GM23338 (cell line): ENCODE results near the gene MERTK. TPM values are rescaled to one million over a fixed set of nuclear protein-coding genes. Genes with fewer than 3 reads are reported as not detected.

Source experiments
- ATAC-seq: fragments of 200-7000 bp; cut with Tn5 transposase; 3 replicates; pipeline ENCODE4 v1.9.1; 2020
- DNase-seq: peaks from one replicate; pipeline ENCODE4 v3.0.0-alpha.2; 2015; ENCODE audit warnings: low spot score
- H2AFZ ChIP-seq: fragments of 200-600 bp; sonication (generic); 2 replicates; pipeline ENCODE4 v1.8.0; 2016; ENCODE audit warnings: antibody characterized with exemption, mild to moderate bottlenecking, moderate library complexity
- H3F3A ChIP-seq: fragments of 200-600 bp; sonication (generic); replicated peaks from 2 replicates; pipeline ENCODE4 v1.8.0; 2017; ENCODE audit warnings: antibody characterized with exemption, mixed run types, low read depth
- H3K27ac ChIP-seq: fragments of 200-600 bp; sonication (generic); 2 replicates; pipeline ENCODE4 v1.6.1; 2016; ENCODE audit warnings: low read depth
- H3K27me3 ChIP-seq: fragments of 200-600 bp; sonication (generic); 2 replicates; pipeline ENCODE4 v1.8.0; 2016; ENCODE audit warnings: mild to moderate bottlenecking, mixed run types, moderate library complexity; ENCODE audit not compliant: insufficient read depth
- H3K36me3 ChIP-seq: fragments of 200-600 bp; sonication (generic); 2 replicates; pipeline ENCODE4 v1.8.0; 2016; ENCODE audit warnings: mild to moderate bottlenecking; ENCODE audit not compliant: insufficient read depth
- H3K4me1 ChIP-seq: fragments of 200-600 bp; sonication (generic); 2 replicates; pipeline ENCODE4 v1.8.0; 2016; ENCODE audit warnings: mild to moderate bottlenecking, moderate library complexity; ENCODE audit not compliant: insufficient read depth
- H3K4me2 ChIP-seq: fragments of 200-600 bp; sonication (generic); 2 replicates; pipeline ENCODE4 v1.7.1; 2017; ENCODE audit warnings: mixed run types
- H3K4me3 ChIP-seq: fragments of 200-600 bp; sonication (generic); 2 replicates; pipeline ENCODE4 v1.6.1; 2016; ENCODE audit warnings: mixed run types
- H3K79me2 ChIP-seq: fragments of 200-600 bp; sonication (generic); replicated peaks from 2 replicates; pipeline ENCODE4 v1.8.0; 2017; ENCODE audit warnings: mild to moderate bottlenecking; ENCODE audit not compliant: insufficient read depth
- H3K9me2 ChIP-seq: fragments of 200-600 bp; sonication (generic); 2 replicates; pipeline ENCODE4 v1.8.0; 2017; ENCODE audit not compliant: insufficient read depth
- H4K20me1 ChIP-seq: fragments of 200-600 bp; sonication (generic); replicated peaks from 2 replicates; pipeline ENCODE4 v1.8.0; 2017; ENCODE audit warnings: mild to moderate bottlenecking; ENCODE audit not compliant: insufficient read depth
- H3K27ac Mint-ChIP-seq: 2 replicates; pipeline ENCODE4 v1.8.0; 2020; ENCODE audit warnings: inconsistent platforms, mild to moderate bottlenecking, moderate library complexity, mixed read lengths
- H3K27me3 Mint-ChIP-seq: 3 replicates; pipeline ENCODE4 v1.8.0; 2022; ENCODE audit warnings: low read depth, mild to moderate bottlenecking, moderate library complexity, mixed read lengths, inconsistent platforms; ENCODE audit not compliant: insufficient read depth, poor library complexity
- H3K36me3 Mint-ChIP-seq: 3 replicates; pipeline ENCODE4 v1.8.0; 2021; ENCODE audit warnings: low read depth, mild to moderate bottlenecking, inconsistent platforms, moderate library complexity, mixed read lengths
- H3K4me1 Mint-ChIP-seq: 3 replicates; pipeline ENCODE4 v1.8.0; 2020; ENCODE audit warnings: mild to moderate bottlenecking, inconsistent platforms, mixed read lengths
- H3K4me3 Mint-ChIP-seq: 3 replicates; pipeline ENCODE4 v1.8.0; 2021; ENCODE audit warnings: moderate library complexity, mild to moderate bottlenecking, inconsistent platforms, mixed read lengths
- H3K9me3 Mint-ChIP-seq: 3 replicates; pipeline ENCODE4 v1.8.0; 2020; ENCODE audit warnings: moderate library complexity, mild to moderate bottlenecking, inconsistent platforms, mixed read lengths
- CREB1 ChIP-seq: fragments of 250-450 bp; sonication (Bioruptor Pico); IDR thresholded peaks from 2 replicates; pipeline ENCODE4 v1.5.0; 2020; ENCODE audit warnings: low read depth, mild to moderate bottlenecking, moderate library complexity
- ETS1 ChIP-seq: IDR thresholded peaks from 2 replicates; pipeline ENCODE4 v1.6.1; 2016; ENCODE audit warnings: antibody characterized with exemption
- EZH2 ChIP-seq: fragments of 200-600 bp; sonication (generic); IDR thresholded peaks from one replicate; pipeline ENCODE4 v1.8.0; 2017; ENCODE audit warnings: antibody characterized with exemption, mild to moderate bottlenecking, low read depth; ENCODE audit not compliant: unreplicated experiment
- EZH2phosphoT487 ChIP-seq: fragments of 200-600 bp; sonication (generic); IDR thresholded peaks from one replicate; pipeline ENCODE4 v1.8.1; 2018; ENCODE audit warnings: antibody characterized with exemption; ENCODE audit not compliant: unreplicated experiment
- JUNB ChIP-seq: IDR thresholded peaks from one replicate; pipeline ENCODE4 v1.6.1; 2016; ENCODE audit warnings: antibody characterized with exemption; ENCODE audit not compliant: unreplicated experiment
- NANOG ChIP-seq: IDR thresholded peaks from 2 replicates; pipeline ENCODE4 v1.6.1; 2016; ENCODE audit warnings: antibody characterized with exemption, borderline replicate concordance
- POLR2AphosphoS5 ChIP-seq: IDR thresholded peaks from 2 replicates; pipeline ENCODE4 v1.6.1; 2016; ENCODE audit warnings: antibody characterized with exemption, low read depth
- STAT1 ChIP-seq: IDR thresholded peaks from one replicate; pipeline ENCODE4 v1.6.1; 2016; ENCODE audit warnings: antibody characterized with exemption; ENCODE audit not compliant: unreplicated experiment
- ZNF114 ChIP-seq: fragments of 250-450 bp; sonication (Bioruptor Pico); IDR thresholded peaks from 2 replicates; pipeline ENCODE4 v1.5.0; 2020; ENCODE audit warnings: mild to moderate bottlenecking, moderate library complexity
- ZNF331 ChIP-seq: fragments of 250-450 bp; sonication (Bioruptor Pico); IDR thresholded peaks from 2 replicates; pipeline ENCODE4 v1.5.0; 2020; ENCODE audit warnings: low read depth, mild to moderate bottlenecking, moderate library complexity
- polyA plus RNA-seq: library from polyadenylated mRNA; unstranded; fragments of >200 nt; fragmentation: Nextera tagmentation; extraction: Ambion mirVana; gene quantifications from 2 replicates; pipeline ENCODE4 v1.2.1, GENCODE V29; 2016
- total RNA-seq: library from RNA; depleted of rRNA; stranded (reverse); fragments of >200 nt; shearing (Covaris generic); gene quantifications from 2 replicates; pipeline ENCODE4 v1.2.3, GENCODE V29; 2014
- TF ChIP-seq, protein P1 (sequence below): IDR thresholded peaks from one replicate; pipeline ENCODE4 v1.6.1; 2018; ENCODE audit warnings: antibody characterized with exemption; ENCODE audit not compliant: unreplicated experiment
- TF ChIP-seq, protein P2 (sequence below), 2 experiments: fragments of 200-600 bp in 1 of 2; sonication (generic) in 1 of 2; conservative IDR thresholded peaks; 2 replicates each; pipeline versions ENCODE4 v1.5.1 to v1.6.1; 2016 to 2017; ENCODE audit warnings: antibody characterized with exemption in 2 of 2, low read depth in 2 of 2, mild to moderate bottlenecking in 2 of 2, moderate library complexity in 1 of 2
- TF ChIP-seq, protein P3 (sequence below): fragments of 250-450 bp; sonication (Bioruptor Pico); IDR thresholded peaks from 2 replicates; pipeline ENCODE4 v1.5.0; 2020; ENCODE audit warnings: mild to moderate bottlenecking, moderate library complexity

Gene MERTK
- total and polyA plus RNA-seq, 2 experiments from 2014 or later: 3.0 to 9.0 TPM

GRCh38 chr2:111999809-112000208 lies 101.4 kb downstream of the MERTK start:
- H3K36me3 Mint-ChIP-seq: no peaks in the 10 kb centered on the region
- no peak overlapping the region for H3K4me3 Mint-ChIP-seq
- Histone ChIP-seq H2AFZ (no peak overlapping the region), H3K27ac (no peak overlapping the region), H3K79me2 (no peaks in the 10 kb centered on the region), H3K4me3 (no peak overlapping the region), H3K4me2 (no peak overlapping the region), H3F3A (no peaks in the 10 kb centered on the region), H3K36me3 (no peaks in the 10 kb centered on the region; the same call in 1 of the 2 replicates), H4K20me1 (no peaks in the 10 kb centered on the region), H3K4me1 (no peaks in the 10 kb centered on the region), H3K9me2 (no peaks in the 10 kb centered on the region), H3K27me3 (no peaks in the 10 kb centered on the region)
- H3K9me3 Mint-ChIP-seq: no peaks in the 10 kb centered on the region
- ATAC-seq (no peak), DNase-seq (no peak)
- H3K4me1 Mint-ChIP-seq: peaks cover 4% of the 10 kb centered on the region; the same call in 2 of the 3 replicates
- no peak for TF ChIP-seq CREB1
- TF ChIP-seq STAT1: no peak
- no peak for TF ChIP-seq ETS1
- no peak for TF ChIP-seq EZH2
- no peak for TF ChIP-seq EZH2phosphoT487
- TF ChIP-seq NANOG: no peak
- no peak for TF ChIP-seq ZNF331 (CRISPR knock-in tag)
- TF ChIP-seq, protein P1, sequence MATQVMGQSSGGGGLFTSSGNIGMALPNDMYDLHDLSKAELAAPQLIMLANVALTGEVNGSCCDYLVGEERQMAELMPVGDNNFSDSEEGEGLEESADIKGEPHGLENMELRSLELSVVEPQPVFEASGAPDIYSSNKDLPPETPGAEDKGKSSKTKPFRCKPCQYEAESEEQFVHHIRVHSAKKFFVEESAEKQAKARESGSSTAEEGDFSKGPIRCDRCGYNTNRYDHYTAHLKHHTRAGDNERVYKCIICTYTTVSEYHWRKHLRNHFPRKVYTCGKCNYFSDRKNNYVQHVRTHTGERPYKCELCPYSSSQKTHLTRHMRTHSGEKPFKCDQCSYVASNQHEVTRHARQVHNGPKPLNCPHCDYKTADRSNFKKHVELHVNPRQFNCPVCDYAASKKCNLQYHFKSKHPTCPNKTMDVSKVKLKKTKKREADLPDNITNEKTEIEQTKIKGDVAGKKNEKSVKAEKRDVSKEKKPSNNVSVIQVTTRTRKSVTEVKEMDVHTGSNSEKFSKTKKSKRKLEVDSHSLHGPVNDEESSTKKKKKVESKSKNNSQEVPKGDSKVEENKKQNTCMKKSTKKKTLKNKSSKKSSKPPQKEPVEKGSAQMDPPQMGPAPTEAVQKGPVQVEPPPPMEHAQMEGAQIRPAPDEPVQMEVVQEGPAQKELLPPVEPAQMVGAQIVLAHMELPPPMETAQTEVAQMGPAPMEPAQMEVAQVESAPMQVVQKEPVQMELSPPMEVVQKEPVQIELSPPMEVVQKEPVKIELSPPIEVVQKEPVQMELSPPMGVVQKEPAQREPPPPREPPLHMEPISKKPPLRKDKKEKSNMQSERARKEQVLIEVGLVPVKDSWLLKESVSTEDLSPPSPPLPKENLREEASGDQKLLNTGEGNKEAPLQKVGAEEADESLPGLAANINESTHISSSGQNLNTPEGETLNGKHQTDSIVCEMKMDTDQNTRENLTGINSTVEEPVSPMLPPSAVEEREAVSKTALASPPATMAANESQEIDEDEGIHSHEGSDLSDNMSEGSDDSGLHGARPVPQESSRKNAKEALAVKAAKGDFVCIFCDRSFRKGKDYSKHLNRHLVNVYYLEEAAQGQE: no peak
- TF ChIP-seq ZNF114 (CRISPR knock-in tag): no peak
- no peak for TF ChIP-seq JUNB
- TF ChIP-seq, protein P2, sequence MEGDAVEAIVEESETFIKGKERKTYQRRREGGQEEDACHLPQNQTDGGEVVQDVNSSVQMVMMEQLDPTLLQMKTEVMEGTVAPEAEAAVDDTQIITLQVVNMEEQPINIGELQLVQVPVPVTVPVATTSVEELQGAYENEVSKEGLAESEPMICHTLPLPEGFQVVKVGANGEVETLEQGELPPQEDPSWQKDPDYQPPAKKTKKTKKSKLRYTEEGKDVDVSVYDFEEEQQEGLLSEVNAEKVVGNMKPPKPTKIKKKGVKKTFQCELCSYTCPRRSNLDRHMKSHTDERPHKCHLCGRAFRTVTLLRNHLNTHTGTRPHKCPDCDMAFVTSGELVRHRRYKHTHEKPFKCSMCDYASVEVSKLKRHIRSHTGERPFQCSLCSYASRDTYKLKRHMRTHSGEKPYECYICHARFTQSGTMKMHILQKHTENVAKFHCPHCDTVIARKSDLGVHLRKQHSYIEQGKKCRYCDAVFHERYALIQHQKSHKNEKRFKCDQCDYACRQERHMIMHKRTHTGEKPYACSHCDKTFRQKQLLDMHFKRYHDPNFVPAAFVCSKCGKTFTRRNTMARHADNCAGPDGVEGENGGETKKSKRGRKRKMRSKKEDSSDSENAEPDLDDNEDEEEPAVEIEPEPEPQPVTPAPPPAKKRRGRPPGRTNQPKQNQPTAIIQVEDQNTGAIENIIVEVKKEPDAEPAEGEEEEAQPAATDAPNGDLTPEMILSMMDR (conservative IDR thresholded peaks at IDR 0.05; ENCODE audit: low read depth in 2 of 2): no peak
- TF ChIP-seq, protein P3, sequence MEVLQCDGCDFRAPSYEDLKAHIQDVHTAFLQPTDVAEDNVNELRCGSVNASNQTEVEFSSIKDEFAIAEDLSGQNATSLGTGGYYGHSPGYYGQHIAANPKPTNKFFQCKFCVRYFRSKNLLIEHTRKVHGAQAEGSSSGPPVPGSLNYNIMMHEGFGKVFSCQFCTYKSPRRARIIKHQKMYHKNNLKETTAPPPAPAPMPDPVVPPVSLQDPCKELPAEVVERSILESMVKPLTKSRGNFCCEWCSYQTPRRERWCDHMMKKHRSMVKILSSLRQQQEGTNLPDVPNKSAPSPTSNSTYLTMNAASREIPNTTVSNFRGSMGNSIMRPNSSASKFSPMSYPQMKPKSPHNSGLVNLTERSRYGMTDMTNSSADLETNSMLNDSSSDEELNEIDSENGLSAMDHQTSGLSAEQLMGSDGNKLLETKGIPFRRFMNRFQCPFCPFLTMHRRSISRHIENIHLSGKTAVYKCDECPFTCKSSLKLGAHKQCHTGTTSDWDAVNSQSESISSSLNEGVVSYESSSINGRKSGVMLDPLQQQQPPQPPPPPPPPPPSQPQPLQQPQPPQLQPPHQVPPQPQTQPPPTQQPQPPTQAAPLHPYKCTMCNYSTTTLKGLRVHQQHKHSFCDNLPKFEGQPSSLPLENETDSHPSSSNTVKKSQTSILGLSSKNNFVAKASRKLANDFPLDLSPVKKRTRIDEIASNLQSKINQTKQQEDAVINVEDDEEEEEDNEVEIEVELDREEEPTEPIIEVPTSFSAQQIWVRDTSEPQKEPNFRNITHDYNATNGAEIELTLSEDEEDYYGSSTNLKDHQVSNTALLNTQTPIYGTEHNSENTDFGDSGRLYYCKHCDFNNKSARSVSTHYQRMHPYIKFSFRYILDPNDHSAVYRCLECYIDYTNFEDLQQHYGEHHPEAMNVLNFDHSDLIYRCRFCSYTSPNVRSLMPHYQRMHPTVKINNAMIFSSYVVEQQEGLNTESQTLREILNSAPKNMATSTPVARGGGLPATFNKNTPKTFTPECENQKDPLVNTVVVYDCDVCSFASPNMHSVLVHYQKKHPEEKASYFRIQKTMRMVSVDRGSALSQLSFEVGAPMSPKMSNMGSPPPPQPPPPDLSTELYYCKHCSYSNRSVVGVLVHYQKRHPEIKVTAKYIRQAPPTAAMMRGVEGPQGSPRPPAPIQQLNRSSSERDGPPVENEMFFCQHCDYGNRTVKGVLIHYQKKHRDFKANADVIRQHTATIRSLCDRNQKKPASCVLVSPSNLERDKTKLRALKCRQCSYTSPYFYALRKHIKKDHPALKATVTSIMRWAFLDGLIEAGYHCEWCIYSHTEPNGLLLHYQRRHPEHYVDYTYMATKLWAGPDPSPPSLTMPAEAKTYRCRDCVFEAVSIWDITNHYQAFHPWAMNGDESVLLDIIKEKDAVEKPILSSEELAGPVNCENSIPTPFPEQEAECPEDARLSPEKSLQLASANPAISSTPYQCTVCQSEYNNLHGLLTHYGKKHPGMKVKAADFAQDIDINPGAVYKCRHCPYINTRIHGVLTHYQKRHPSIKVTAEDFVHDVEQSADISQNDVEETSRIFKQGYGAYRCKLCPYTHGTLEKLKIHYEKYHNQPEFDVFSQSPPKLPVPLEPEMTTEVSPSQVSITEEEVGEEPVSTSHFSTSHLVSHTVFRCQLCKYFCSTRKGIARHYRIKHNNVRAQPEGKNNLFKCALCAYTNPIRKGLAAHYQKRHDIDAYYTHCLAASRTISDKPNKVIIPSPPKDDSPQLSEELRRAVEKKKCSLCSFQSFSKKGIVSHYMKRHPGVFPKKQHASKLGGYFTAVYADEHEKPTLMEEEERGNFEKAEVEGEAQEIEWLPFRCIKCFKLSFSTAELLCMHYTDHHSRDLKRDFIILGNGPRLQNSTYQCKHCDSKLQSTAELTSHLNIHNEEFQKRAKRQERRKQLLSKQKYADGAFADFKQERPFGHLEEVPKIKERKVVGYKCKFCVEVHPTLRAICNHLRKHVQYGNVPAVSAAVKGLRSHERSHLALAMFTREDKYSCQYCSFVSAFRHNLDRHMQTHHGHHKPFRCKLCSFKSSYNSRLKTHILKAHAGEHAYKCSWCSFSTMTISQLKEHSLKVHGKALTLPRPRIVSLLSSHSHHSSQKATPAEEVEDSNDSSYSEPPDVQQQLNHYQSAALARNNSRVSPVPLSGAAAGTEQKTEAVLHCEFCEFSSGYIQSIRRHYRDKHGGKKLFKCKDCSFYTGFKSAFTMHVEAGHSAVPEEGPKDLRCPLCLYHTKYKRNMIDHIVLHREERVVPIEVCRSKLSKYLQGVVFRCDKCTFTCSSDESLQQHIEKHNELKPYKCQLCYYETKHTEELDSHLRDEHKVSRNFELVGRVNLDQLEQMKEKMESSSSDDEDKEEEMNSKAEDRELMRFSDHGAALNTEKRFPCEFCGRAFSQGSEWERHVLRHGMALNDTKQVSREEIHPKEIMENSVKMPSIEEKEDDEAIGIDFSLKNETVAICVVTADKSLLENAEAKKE (CRISPR knock-in tag): no peak
- no peak for TF ChIP-seq POLR2AphosphoS5
- peaks cover 1% of the 10 kb centered on the region for H3K27me3 Mint-ChIP-seq
- no peak overlapping the region for H3K27ac Mint-ChIP-seq
